ENCODE results near the gene ETHE1.

Gene ETHE1

DNA sequence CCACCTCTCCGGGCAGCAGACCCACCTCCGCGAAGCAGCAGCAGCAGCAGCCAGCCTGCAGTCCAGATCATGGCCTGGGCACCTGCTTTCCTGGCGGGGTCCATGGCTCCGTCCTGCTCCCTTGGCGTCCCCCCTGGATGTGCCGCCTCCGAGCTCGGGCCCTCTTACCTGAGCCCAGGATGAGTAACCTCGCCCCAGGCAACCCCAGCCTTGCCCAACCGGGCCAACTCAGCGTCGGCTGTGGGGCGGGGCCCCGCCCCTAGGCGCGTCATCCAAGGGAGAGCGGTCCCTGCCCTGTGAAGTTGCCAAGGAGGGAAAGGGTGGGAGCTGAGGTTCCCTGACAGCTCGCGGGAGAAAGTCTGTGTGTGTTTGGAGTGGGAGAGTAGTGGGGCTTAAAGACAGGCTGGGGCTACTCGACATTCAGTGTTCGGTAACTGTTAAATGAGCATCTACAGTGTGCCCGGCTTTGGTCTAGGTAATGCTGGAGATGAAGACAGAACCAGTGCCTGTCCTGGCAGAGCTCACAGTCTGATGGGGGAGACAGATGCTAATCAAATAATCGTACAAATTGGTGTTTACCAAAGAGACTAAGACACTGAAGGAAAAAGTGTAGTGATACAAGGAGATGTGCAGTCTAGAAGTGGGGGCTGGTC lies 61.4 kb downstream of the ETHE1 start, which contains the start of gene LYPD3:
Gene LYPD3 (minus strand): TSS at position 141 of the 653 bp plus-strand sequence. CDS start 37 bp downstream, at position 104.
- DNase-seq (ENCODE audit: low read depth in 2 of 2) = no peak

DNA sequence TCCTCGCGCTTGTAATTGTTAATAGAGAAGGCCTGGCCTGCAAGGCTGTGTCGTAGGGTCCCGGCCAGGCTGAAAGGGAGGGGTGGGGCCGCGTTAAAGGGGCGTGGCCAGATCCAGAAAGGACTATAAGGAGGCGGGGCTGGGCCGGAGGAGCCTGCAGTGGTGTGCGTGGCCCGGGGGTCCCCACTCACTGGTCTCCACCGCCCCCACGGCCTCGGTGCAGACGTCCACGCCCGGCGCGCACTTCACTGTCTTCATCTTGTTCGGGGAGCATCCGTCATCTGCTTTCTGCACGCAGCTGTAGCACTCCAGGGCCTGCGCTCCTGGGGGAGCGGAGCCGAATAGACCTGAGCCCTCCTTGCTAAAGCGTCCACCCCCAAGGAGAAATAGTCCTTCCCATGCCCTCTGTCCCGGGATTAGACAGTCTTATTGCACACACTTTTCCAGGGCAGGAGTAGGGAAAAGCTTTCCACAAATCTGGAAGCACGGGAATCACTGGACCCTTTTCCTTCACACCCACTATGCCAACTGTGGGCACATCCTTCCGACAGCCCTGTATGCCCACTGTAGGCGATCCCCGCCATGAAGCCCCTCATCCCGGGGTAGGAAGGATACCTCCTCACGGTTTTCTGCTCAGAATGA lies 62.7 kb downstream of the ETHE1 start:
- DNase-seq (ENCODE audit: low read depth in 2 of 2) = peak in 1 of 2 donors; percentile 47

DNA sequence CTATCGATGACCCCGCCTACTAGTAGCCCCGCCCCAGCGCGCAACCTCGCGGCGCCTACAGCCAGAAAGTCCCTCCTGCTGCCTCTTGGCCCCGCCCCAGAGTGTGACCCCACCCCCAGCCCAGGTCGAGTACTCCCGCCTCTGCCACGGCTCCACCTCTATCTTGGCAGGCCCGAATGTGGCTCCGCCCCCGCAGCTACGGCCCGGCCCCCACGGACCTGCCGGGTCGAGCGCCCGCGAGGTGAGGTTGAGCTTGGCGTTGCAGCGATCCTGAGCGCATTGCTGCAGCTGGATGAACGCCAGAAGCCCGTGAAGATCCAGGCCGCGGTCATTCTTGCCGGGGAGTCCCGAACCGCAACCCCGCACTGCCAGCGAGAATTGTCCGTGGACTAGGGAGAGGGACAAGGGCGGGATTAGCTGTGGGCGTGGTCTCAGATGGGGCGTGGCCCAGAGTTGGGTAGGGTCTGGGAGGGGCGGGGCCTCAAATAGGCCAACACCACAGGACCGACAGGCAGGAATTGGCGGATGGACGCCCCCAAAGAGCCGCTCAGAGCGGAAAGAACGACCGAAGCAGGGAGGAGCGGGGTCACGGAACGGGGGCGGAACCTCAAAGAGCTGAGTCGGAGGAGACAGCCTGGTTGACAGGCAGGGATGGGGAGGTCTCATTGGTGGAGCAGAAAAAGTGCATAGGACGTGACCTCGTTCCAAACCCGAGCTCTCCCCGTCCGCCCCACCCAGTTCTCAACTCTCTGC lies 63.4 kb downstream of the ETHE1 start:
- DNase-seq (ENCODE audit: low read depth in 2 of 2) = peak; percentile 99

DNA sequence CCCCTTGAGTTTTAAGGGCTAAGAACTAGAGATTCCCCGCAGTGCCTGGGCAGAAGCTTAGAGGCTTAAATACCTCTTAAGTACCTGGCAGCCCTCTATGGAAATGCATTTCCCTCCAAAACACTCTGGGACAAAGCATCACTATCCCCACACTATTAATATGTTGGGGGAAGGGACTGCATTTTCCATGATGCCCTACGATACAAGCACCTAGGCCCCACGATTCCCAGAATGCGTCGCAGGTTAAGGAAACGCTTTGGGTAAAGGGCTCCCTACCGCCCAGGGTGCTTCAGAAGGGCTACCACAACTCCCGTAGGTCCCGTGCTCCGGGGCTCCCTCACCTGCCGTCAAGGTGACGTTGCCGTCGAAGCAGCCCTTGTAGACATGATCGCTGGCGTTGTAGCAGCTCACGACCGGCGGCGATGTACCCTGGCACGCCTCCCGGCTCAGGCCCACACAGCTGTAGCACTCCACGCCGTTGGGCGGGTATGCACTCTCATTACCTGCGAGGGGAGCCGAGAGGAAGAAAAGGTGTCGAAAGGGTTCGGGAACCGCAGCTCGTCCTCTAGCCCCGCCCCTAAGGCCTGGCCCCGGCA lies 64.1 kb downstream of the ETHE1 start:
- DNase-seq (ENCODE audit: low read depth in 2 of 2) = no peak

DNA sequence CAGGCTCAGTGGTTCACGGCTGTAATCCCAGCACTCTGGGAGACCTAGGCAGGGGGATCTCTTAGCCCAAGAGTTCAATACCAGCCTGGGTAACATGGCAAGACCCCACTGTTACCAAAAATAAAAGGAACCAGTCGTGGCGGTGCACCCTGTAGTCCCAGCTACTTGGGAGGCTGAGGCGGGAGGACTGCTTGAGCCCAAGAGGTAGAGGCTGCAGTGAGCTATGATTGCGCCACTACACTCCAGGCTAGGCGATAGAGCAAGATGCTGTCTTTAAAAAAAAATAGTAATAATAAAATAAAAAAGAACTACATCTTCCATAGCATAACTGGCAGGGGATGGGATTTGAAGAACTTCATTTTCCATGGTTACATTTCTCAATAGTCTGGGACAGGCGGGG lies 64.6 kb downstream of the ETHE1 start:
- no peak for DNase-seq (ENCODE audit: low read depth in 2 of 2)

DNA sequence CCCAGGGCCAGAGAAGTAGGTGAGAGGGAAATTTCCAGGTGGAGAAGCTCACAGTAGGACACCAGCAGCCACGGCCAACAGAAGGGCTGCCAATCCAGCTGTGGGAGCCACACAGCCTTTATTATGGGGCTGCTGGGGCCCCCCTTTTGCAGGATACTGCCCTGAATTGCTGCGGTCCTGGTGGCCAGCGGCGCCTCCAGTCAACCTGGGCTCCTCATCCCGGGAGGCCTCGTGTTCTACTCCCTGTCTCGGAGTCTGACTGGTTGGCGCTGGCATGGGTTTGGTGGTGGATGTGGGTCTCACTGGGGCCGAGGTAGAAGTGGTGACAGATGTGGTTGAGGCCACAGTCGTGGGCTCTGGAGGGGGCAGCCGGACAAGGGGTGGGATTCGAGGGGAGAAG lies 65.7 kb downstream of the ETHE1 start:
- no peak for DNase-seq (ENCODE audit: low read depth in 2 of 2)

DNA sequence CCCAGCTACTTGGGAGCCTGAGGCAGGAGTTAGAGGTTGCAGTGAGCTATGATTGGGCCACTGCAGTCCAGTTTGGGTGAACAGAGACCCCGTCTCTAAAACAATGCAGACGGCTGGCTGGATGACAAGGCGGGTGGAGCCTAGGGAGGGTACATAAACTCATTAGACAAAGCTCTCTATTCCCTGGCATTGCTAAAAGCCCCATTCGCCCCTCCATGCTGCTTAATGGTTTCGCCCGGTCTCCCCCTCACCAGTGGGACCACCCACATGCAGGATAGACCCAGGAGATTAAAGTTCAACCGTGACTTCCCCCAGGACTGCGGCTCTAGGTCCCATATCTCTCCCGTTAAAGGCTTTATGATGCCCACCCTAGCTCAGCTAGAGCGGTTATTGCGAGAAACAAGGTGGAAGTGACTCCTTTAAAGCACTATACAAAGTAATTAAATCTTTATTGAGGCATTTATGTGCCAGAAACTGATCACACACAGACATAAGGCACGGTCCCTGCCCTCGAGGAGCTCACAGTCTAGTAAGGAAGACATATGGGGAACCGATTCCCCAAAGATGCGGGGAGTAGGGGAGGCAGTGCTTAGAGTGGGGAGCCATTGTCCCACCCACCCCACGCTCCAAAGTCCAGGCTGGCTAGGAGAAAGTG lies 66.5 kb downstream of the ETHE1 start:
- DNase-seq (ENCODE audit: low read depth in 2 of 2) = no peak

DNA sequence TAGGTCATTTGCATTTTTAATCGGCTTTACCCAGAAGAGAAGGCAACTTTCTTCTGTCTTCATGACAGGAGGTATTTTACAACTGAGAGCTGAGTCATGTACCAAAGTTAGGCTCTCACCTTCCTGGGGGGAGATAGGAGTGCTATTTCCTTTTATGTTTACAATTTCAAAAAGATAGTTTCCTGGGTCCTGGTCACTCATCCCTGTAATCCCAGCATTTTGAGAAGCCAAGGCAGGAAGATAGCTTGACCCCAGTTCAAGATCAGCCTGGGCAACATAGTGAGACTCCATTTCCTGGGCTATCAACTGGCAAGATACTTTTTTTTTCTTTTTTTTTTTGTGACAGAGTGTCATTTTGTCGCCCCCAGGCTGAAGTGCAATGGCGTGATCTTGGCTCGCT lies 69.2 kb downstream of the ETHE1 start:
- no peak for DNase-seq (ENCODE audit: low read depth in 2 of 2)
